ENCODE results near the gene KCNK16.

KCNK16 gene

GRCh38 chr6:39280247-39280731, 42.2 kb downstream of the KCNK16 start:
- no peak for TF ChIP-seq CTCF (IDR thresholded peaks at IDR 0.05; ENCODE audit: borderline replicate concordance, insufficient read depth, low read depth, low read length)
- no peak overlapping the region for H3K4me3 ChIP-seq (ENCODE audit: low read depth, low read length)

- no peak overlapping the region for H3K4me3 ChIP-seq (ENCODE audit: low read depth, low read length)
- TF ChIP-seq CTCF (IDR thresholded peaks at IDR 0.05; ENCODE audit: borderline replicate concordance, insufficient read depth, low read depth, low read length), result no peak
Measured at GRCh38 chr6:39279539-39279938, 43.0 kb downstream of the KCNK16 start.

GRCh38 chr6:39276379-39276995, 46.0 kb downstream of the KCNK16 start:
- no peak overlapping the region for H3K4me3 ChIP-seq (ENCODE audit: low read depth, low read length)
- TF ChIP-seq CTCF (IDR thresholded peaks at IDR 0.05; ENCODE audit: borderline replicate concordance, insufficient read depth, low read depth, low read length), result no peak

- H3K4me3 ChIP-seq (ENCODE audit: low read depth, low read length), result no peak overlapping the region
- no peak for TF ChIP-seq CTCF (IDR thresholded peaks at IDR 0.05; ENCODE audit: borderline replicate concordance, insufficient read depth, low read depth, low read length)
Measured at GRCh38 chr6:39274903-39275302, 47.6 kb downstream of the KCNK16 start.

GRCh38 chr6:39274471-39274870, 48.0 kb downstream of the KCNK16 start:
- no peak for TF ChIP-seq CTCF (IDR thresholded peaks at IDR 0.05; ENCODE audit: borderline replicate concordance, insufficient read depth, low read depth, low read length)
- no peak overlapping the region for H3K4me3 ChIP-seq (ENCODE audit: low read depth, low read length)

GRCh38 chr6:39273406-39273821, 49.1 kb downstream of the KCNK16 start:
- H3K4me3 ChIP-seq (ENCODE audit: low read depth, low read length), result no peak overlapping the region
- no peak for TF ChIP-seq CTCF (IDR thresholded peaks at IDR 0.05; ENCODE audit: borderline replicate concordance, insufficient read depth, low read depth, low read length)

GRCh38 chr6:39269961-39270360, 52.5 kb downstream of the KCNK16 start:
- H3K4me3 ChIP-seq (ENCODE audit: low read depth, low read length), result no peak overlapping the region
- no peak for TF ChIP-seq CTCF (IDR thresholded peaks at IDR 0.05; ENCODE audit: borderline replicate concordance, insufficient read depth, low read depth, low read length)
